GM21723 (cell line): Measurements from ENCODE around the gene TEN1.
A peak's percentile ranks its signal among the peaks of the same experiment; 100 is the strongest.
"Not testable (repeated sequence)": the region's sequence is repeated elsewhere in the genome, so short reads cannot be mapped to it uniquely, and the experiment has no call there.

ENCODE experiments used
- ATAC-seq: cut with Tn5 transposase; IDR thresholded peaks from one replicate; pipeline ENCODE4 v1.9.1; 2021; ENCODE audit warnings: mild to moderate bottlenecking, moderate library complexity; ENCODE audit not compliant: unreplicated experiment

Gene TEN1

GRCh38 chr17:75978938-75979704, at the start of gene TEN1, which contains the start of gene ACOX1:
Gene TEN1 (plus strand): TSS chr17:75979240. CDS start chr17:75986193, 6,953 bp downstream.
Gene ACOX1 (minus strand): TSS chr17:75979166. CDS start chr17:75979073, 93 bp downstream.
- ATAC-seq, result peak; percentile 91

- no peak for ATAC-seq
Measured at GRCh38 chr17:75931062-75931461, 48.0 kb upstream of the TEN1 start.

GRCh38 chr17:75932852-75933251, 46.2 kb upstream of the TEN1 start:
- ATAC-seq, result no peak

- no peak for ATAC-seq
Measured at GRCh38 chr17:75933808-75934207, 45.2 kb upstream of the TEN1 start.

GRCh38 chr17:75937652-75938051, 41.4 kb upstream of the TEN1 start:
- no peak for ATAC-seq

- peak; percentile 94 for ATAC-seq
Measured at GRCh38 chr17:75940727-75941441, 38.2 kb upstream of the TEN1 start, which contains the start of gene FBF1. Gene FBF1 (minus strand): TSS chr17:75941042. CDS start chr17:75938149, 2,893 bp downstream.

- ATAC-seq, result no peak
Measured at GRCh38 chr17:75941442-75941819, 37.6 kb upstream of the TEN1 start.

- no peak for ATAC-seq
Measured at GRCh38 chr17:75942473-75942872, 36.6 kb upstream of the TEN1 start.

- no peak for ATAC-seq
Measured at GRCh38 chr17:75943491-75943890, 35.5 kb upstream of the TEN1 start.

- ATAC-seq, result no peak
Measured at GRCh38 chr17:75945211-75945610, 33.8 kb upstream of the TEN1 start.

- ATAC-seq, result no peak
Measured at GRCh38 chr17:75950421-75950820, 28.6 kb upstream of the TEN1 start.

GRCh38 chr17:75950855-75951554, 28.0 kb upstream of the TEN1 start:
- ATAC-seq, result no peak

- no peak for ATAC-seq
Measured at GRCh38 chr17:75959051-75959838, 19.8 kb upstream of the TEN1 start.

- no peak for ATAC-seq
Measured at GRCh38 chr17:75959839-75960511, 19.1 kb upstream of the TEN1 start.

GRCh38 chr17:75965468-75965867, 13.6 kb upstream of the TEN1 start:
- no peak for ATAC-seq

- ATAC-seq, result not testable (repeated sequence)
Measured at GRCh38 chr17:75969044-75969443, 10.0 kb upstream of the TEN1 start.

- ATAC-seq, result no peak
Measured at GRCh38 chr17:75970011-75970523, 9.0 kb upstream of the TEN1 start.

GRCh38 chr17:75970626-75971025, 8.4 kb upstream of the TEN1 start:
- ATAC-seq, result no peak

- not testable (repeated sequence) for ATAC-seq
Measured at GRCh38 chr17:75975187-75975586, 3.9 kb upstream of the TEN1 start.

GRCh38 chr17:75975757-75976174, 3.3 kb upstream of the TEN1 start:
- no peak for ATAC-seq
